IMR-90 (cell line): ENCODE data around the gene ZNF296. TPM values are rescaled to one million over a fixed set of nuclear protein-coding genes. Genes with fewer than 3 reads are reported as not detected.

Source experiments
- ATAC-seq: fragments of 200-7000 bp; cut with Tn5 transposase; 2 replicates; pipeline ENCODE4 v1.9.1; 2020; ENCODE audit warnings: low read depth, mild to moderate bottlenecking, moderate library complexity
- BruUV-seq: library from RNA; stranded (reverse); fragments of 400-500 nt; replicated peaks from 2 replicates; lab custom pipeline; 2021; lab: Mats Ljungman, UMichigan
- CTCF ChIA-PET: fragments of 300-600 bp; formaldehyde crosslinking; extraction: SDS; loops from one replicate; lab custom pipeline; 2021; ENCODE audit warnings: antibody characterized with exemption; lab: Yijun Ruan, JAX
- POLR2A ChIA-PET: fragments of 300-600 bp; sonication (Branson Sonifier 250); formaldehyde crosslinking; loops from one replicate; lab custom pipeline; 2022; ENCODE audit warnings: antibody characterized with exemption; ENCODE audit not compliant: unreplicated experiment; lab: Charles Lee
- DNase-seq: peaks from one replicate; pipeline ENCODE4 v3.0.0; 2013
- H2AFZ ChIP-seq: replicated peaks from 2 replicates; pipeline ENCODE3; 2013; ENCODE audit warnings: low read length, mild to moderate bottlenecking; ENCODE audit not compliant: poor library complexity
- H2AK5ac ChIP-seq: 2 replicates; pipeline ENCODE4 v1.6.1; 2013; ENCODE audit warnings: low read depth, low read length, inconsistent platforms
- H2AK9ac ChIP-seq: replicated peaks from 2 replicates; pipeline ENCODE3; 2013; ENCODE audit warnings: mild to moderate bottlenecking, low read depth, low read length, moderate library complexity; ENCODE audit not compliant: poor library complexity
- H2BK120ac ChIP-seq: 2 replicates; pipeline ENCODE4 v1.6.1; 2013; ENCODE audit warnings: low read depth, low read length, inconsistent platforms
- H2BK15ac ChIP-seq: 3 replicates; pipeline ENCODE4 v1.6.1; 2013; ENCODE audit warnings: low read depth, low read length, inconsistent platforms
- H2BK20ac ChIP-seq: 2 replicates; pipeline ENCODE4 v1.6.1; 2013; ENCODE audit warnings: low read depth, mild to moderate bottlenecking, inconsistent platforms, low read length, moderate library complexity
- H2BK5ac ChIP-seq: 2 replicates; pipeline ENCODE4 v1.6.1; 2013; ENCODE audit warnings: mild to moderate bottlenecking, low read depth, low read length, inconsistent platforms; ENCODE audit not compliant: poor library complexity, severe bottlenecking
- H3K14ac ChIP-seq: replicated peaks from 2 replicates; pipeline ENCODE4 v1.6.1; 2013; ENCODE audit warnings: low read depth, low read length, inconsistent platforms
- H3K18ac ChIP-seq: 2 replicates; pipeline ENCODE4 v1.6.1; 2013; ENCODE audit warnings: low read depth, low read length, control low read depth
- H3K23ac ChIP-seq: 2 replicates; pipeline ENCODE4 v1.6.1; 2013; ENCODE audit warnings: low read depth, low read length, inconsistent platforms
- H3K27ac ChIP-seq: 2 replicates; pipeline ENCODE4 v1.5.1; 2013; ENCODE audit warnings: mild to moderate bottlenecking, control low read depth, low read length; ENCODE audit not compliant: insufficient read depth
- H3K27me3 ChIP-seq: 2 replicates; pipeline ENCODE4 v1.6.1; 2013; ENCODE audit warnings: low read length; ENCODE audit not compliant: control insufficient read depth, insufficient read depth
- H3K36me3 ChIP-seq: 2 replicates; pipeline ENCODE4 v1.6.1; 2013; ENCODE audit warnings: low read length, mixed read lengths; ENCODE audit not compliant: control insufficient read depth, insufficient read depth
- H3K4ac ChIP-seq: 2 replicates; pipeline ENCODE4 v1.6.1; 2013; ENCODE audit warnings: low read depth, low read length, inconsistent platforms
- H3K4me1 ChIP-seq: 2 replicates; pipeline ENCODE4 v1.6.1; 2013; ENCODE audit warnings: low read length, mixed read lengths; ENCODE audit not compliant: control insufficient read depth, insufficient read depth
- H3K4me2 ChIP-seq: 2 replicates; pipeline ENCODE4 v1.6.1; 2013; ENCODE audit warnings: low read depth, mild to moderate bottlenecking, control low read depth, low read length, moderate library complexity
- H3K4me3 ChIP-seq: 2 replicates; pipeline ENCODE4 v1.5.1; 2013; ENCODE audit warnings: low read depth, mild to moderate bottlenecking, control low read depth, low read length, moderate library complexity; ENCODE audit not compliant: insufficient read depth
- H3K56ac ChIP-seq: 2 replicates; pipeline ENCODE4 v1.6.1; 2013; ENCODE audit warnings: low read length, inconsistent platforms; ENCODE audit not compliant: insufficient read depth; ENCODE audit errors: extremely low read depth
- H3K79me1 ChIP-seq, 2 experiments: 2 replicates each; pipeline ENCODE4 v1.6.1; 2013; ENCODE audit warnings: low read length in 2 of 2, inconsistent platforms in 1 of 2, low read depth in 1 of 2
- H3K9ac ChIP-seq: 2 replicates; pipeline ENCODE4 v1.6.1; 2013; ENCODE audit warnings: low read depth, low read length, control low read depth
- H3K9me1 ChIP-seq: 2 replicates; pipeline ENCODE4 v1.6.1; 2013; ENCODE audit warnings: low read length, inconsistent platforms; ENCODE audit not compliant: insufficient read depth
- H3K9me3 ChIP-seq: 2 replicates; pipeline ENCODE4 v1.6.1; 2013; ENCODE audit warnings: low read length; ENCODE audit not compliant: control insufficient read depth, insufficient read depth
- H4K20me1 ChIP-seq: 2 replicates; pipeline ENCODE4 v1.6.1; 2013; ENCODE audit warnings: low read length, inconsistent platforms; ENCODE audit not compliant: insufficient read depth
- H4K5ac ChIP-seq: 2 replicates; pipeline ENCODE4 v1.6.1; 2013; ENCODE audit warnings: mild to moderate bottlenecking, low read depth, low read length, control low read depth
- H4K8ac ChIP-seq, 2 experiments: 2 replicates each; pipeline ENCODE4 v1.6.1; 2013; ENCODE audit warnings: low read depth in 2 of 2, low read length in 2 of 2, control low read depth in 1 of 2, inconsistent platforms in 1 of 2
- H4K91ac ChIP-seq: 2 replicates; pipeline ENCODE4 v1.6.1; 2013; ENCODE audit warnings: low read depth, low read length, inconsistent platforms; ENCODE audit not compliant: insufficient read depth
- BHLHE40 ChIP-seq: fragments of 150-350 bp; IDR thresholded peaks from 2 replicates; pipeline ENCODE4 v1.6.1; 2016; ENCODE audit warnings: mild to moderate bottlenecking, low read depth, low read length
- CEBPB ChIP-seq: IDR thresholded peaks from 2 replicates; pipeline ENCODE4 v1.6.1; 2012; ENCODE audit warnings: low read depth, low read length, improper control_type of control experiment
- CHD1 ChIP-seq: IDR thresholded peaks from 2 replicates; pipeline ENCODE4 v1.6.1; 2012; ENCODE audit warnings: low read depth, low read length, improper control_type of control experiment
- CTCF ChIP-seq: conservative IDR thresholded peaks from 2 replicates; pipeline ENCODE4 v1.5.1; 2012; ENCODE audit warnings: mild to moderate bottlenecking, low read depth, low read length, improper control_type of control experiment
- ELK1 ChIP-seq: fragments of 150-350 bp; IDR thresholded peaks from 2 replicates; pipeline ENCODE4 v1.6.1; 2016; ENCODE audit warnings: low read depth, mild to moderate bottlenecking, low read length, moderate library complexity, borderline replicate concordance
- FOS ChIP-seq: fragments of 150-350 bp; IDR thresholded peaks from 2 replicates; pipeline ENCODE4 v1.6.1; 2016; ENCODE audit warnings: low read depth, low read length
- MAZ ChIP-seq: IDR thresholded peaks from 2 replicates; pipeline ENCODE4 v1.6.1; 2012; ENCODE audit warnings: low read depth, mild to moderate bottlenecking, low read length, improper control_type of control experiment, moderate library complexity, borderline replicate concordance
- NFE2L2 ChIP-seq: fragments of 150-350 bp; IDR thresholded peaks from 2 replicates; pipeline ENCODE4 v1.6.1; 2016; ENCODE audit warnings: low read depth, mild to moderate bottlenecking, low read length
- POLR2A ChIP-seq: IDR thresholded peaks from 2 replicates; pipeline ENCODE4 v1.6.1; 2012; ENCODE audit warnings: mild to moderate bottlenecking, low read depth, low read length
- RAD21 ChIP-seq: IDR thresholded peaks from 2 replicates; pipeline ENCODE4 v1.6.1; 2012; ENCODE audit warnings: low read length, improper control_type of control experiment
- RFX5 ChIP-seq: IDR thresholded peaks from 2 replicates; pipeline ENCODE4 v1.8.0; 2012; ENCODE audit warnings: low read depth, mild to moderate bottlenecking, low read length, moderate library complexity
- SMC3 ChIP-seq: fragments of 150-350 bp; IDR thresholded peaks from 2 replicates; pipeline ENCODE4 v1.6.1; 2016; ENCODE audit warnings: low read depth, mild to moderate bottlenecking, antibody characterized with exemption, low read length, moderate library complexity
- USF2 ChIP-seq: fragments of 150-350 bp; IDR thresholded peaks from 2 replicates; pipeline ENCODE4 v1.6.1; 2017; ENCODE audit warnings: mild to moderate bottlenecking, antibody characterized with exemption, low read length, low read depth
- WGBS, 2 experiments: methylation state at CpG; one replicate each; pipeline versions ENCODE4 v1.1.5 to v1.1.7; 2013; ENCODE audit warnings: missing lambda C conversion rate in 2 of 2; ENCODE audit not compliant: insufficient read length in 1 of 2; ENCODE audit errors: extremely low coverage in 2 of 2; 5-methylcytosine and 5-hydroxymethylcytosine counted together
- dilution Hi-C: fragments of 300-500 bp; cut with HindIII; formaldehyde crosslinking; loops from one replicate; pipeline ENCODE4 v1.14.3; 2018; ENCODE audit warnings: low sequenced_read_pairs; ENCODE audit not compliant: unreplicated experiment
- in situ Hi-C: fragments of 300-500 bp; cut with MboI; formaldehyde crosslinking; loops from 3 replicates; pipeline ENCODE4 v1.14.3; 2019; ENCODE audit warnings: low sequenced_read_pairs, inconsistent platforms, mixed read lengths
- intact Hi-C: fragments of 100-400 bp; cut with micrococcal nuclease; formaldehyde crosslinking; loops from 2 replicates; pipeline ENCODE4 v1.10.0; 2022
- polyA plus RNA-seq, 3 experiments: library from polyadenylated mRNA; depleted of rRNA; stranded (reverse); fragments of >200 nt; gene quantifications; 2 replicates each; pipeline ENCODE4 v1.2.3, GENCODE V29; 2012; ENCODE audit warnings: low replicate concordance in 1 of 3
- total RNA-seq: library from RNA; depleted of rRNA; stranded (reverse); fragments of >200 nt; gene quantifications from 2 replicates; pipeline ENCODE4 v1.2.3, GENCODE V29; 2012

ZNF296 gene
- total and polyA plus RNA-seq, 2 of the 4 experiments (the other 2 are of a cell fraction) = 0.10 TPM; not detected in 1

- DNase-seq = peak; percentile 98
- peak overlapping the region; percentile 63; the same call in 1 of the 2 replicates for H3K23ac ChIP-seq
- ATAC-seq = peak; percentile 94
- intact Hi-C loops = no loop called here
- H4K8ac ChIP-seq = peak overlapping the region in 1 of 2 experiments; percentile 79; a peak in 2 of 4 replicates
- H3K9me3 ChIP-seq = no peaks in the 10 kb centered on the region
- in situ Hi-C loops = no loop called here
- peaks cover 29 to 89% of the 10 kb centered on the region in 2 experiments for H3K79me1 ChIP-seq
- no peaks in the 10 kb centered on the region for H3K27me3 ChIP-seq
- H4K5ac ChIP-seq = peak overlapping the region; percentile 32
- peak overlapping the region; percentile 89 for H3K14ac ChIP-seq
- H3K9me1 ChIP-seq = peaks cover 53% of the 10 kb centered on the region
- dilution Hi-C loops = no loop called here
- peak overlapping the region; percentile 23; the same call in 1 of the 3 replicates for H2BK15ac ChIP-seq
- H3K4me1 ChIP-seq = peaks cover 41% of the 10 kb centered on the region
- peak overlapping the region; percentile 78; the same call in 1 of the 2 replicates for H2BK20ac ChIP-seq
- peak overlapping the region; percentile 47; the same call in 1 of the 2 replicates for H3K4me2 ChIP-seq
- peak overlapping the region; percentile 97 for H2AK9ac ChIP-seq
- H2BK120ac ChIP-seq = peak overlapping the region; percentile 75
- POLR2A ChIA-PET = interaction anchor here (0.5 to 0.7 kb wide), 2 partner anchors 9 to 50 kb away, joined by 3 to 6 read pairs; no protein-coding TSS in a partner anchor
- H3K4ac ChIP-seq = peak overlapping the region; percentile 95
- H2AK5ac ChIP-seq = peak overlapping the region; percentile 98
- no peak overlapping the region for H3K4me3 ChIP-seq
- peak overlapping the region; percentile 87 for H2AFZ ChIP-seq
- H3K36me3 ChIP-seq = 0 out of 2 replicates have a peak, but pooled peaks cover 1% of the 10 kb centered on the region
- H4K91ac ChIP-seq = peak overlapping the region; percentile 69; the same call in 1 of the 2 replicates
- peaks cover 86% of the 10 kb centered on the region for H4K20me1 ChIP-seq
- H3K56ac ChIP-seq = no peak overlapping the region
- H3K18ac ChIP-seq = peak overlapping the region; percentile 10; the same call in 1 of the 2 replicates
- 92% methylated on average over 4 of the region's 16 CpGs; no CpG with 5 or more reads in 1 of the 2 experiments for WGBS, 2 experiments
- peak overlapping the region; percentile 78 for H3K27ac ChIP-seq
- peak overlapping the region; percentile 9 for H3K9ac ChIP-seq
- CTCF ChIA-PET = no interaction called here
- H2BK5ac ChIP-seq = peak overlapping the region; percentile 85
- no TSS peak for BruUV-seq
- TF ChIP-seq CEBPB (0 out of 2 replicates have a peak, but pooled peaks have one; percentile 14), SMC3 (peak; percentile 18; the same call in 1 of the 2 replicates), POLR2A (peak; percentile 48; the same call in 1 of the 2 replicates), BHLHE40 (peak; percentile 80), MAZ (peak; percentile 48; the same call in 1 of the 2 replicates), ELK1 (no peak), RAD21 (no peak), RFX5 (no peak), CTCF (no peak), CHD1 (no peak), USF2 (peak; percentile 93), FOS (peak; percentile 96), NFE2L2 (no peak)
Measured at GRCh38 chr19:45097776-45098520, 21.7 kb upstream of the ZNF296 start.
